Activated CD4-positive, alpha-beta T cell treated with anti-CD3 and anti-CD28 coated beads for 48 hours (primary cell): ENCODE data around the gene DHX35.
A peak's percentile ranks its signal among the peaks of the same experiment; 100 is the strongest.
"Not testable (repeated sequence)": the region's sequence is repeated elsewhere in the genome, so short reads cannot be mapped to it uniquely, and the experiment has no call there.

ENCODE experiments used
- DNase-seq: peaks from one replicate; pipeline ENCODE4 v3.0.0-alpha.2; 2020

DHX35 gene

DNA sequence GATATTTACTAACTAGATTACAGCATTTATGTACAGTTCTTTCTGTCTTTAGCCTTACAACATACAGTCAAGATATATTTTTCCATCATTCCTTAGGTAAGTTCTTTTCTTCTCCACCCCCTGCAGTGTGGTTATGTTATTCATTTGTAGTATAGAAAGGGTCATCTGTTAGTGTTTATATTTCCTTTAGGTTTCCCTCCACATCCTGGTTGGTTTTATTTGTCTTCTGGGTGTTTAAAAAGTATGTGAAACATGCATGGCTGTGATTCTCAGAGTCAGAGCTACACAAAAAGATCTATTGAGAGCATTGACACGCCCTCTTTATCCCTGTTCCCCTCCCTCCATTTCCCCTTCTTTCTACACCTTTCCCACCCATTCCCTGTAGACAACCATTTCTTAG is 20.1 kb downstream of the DHX35 start:
- DNase-seq: no peak

DNA sequence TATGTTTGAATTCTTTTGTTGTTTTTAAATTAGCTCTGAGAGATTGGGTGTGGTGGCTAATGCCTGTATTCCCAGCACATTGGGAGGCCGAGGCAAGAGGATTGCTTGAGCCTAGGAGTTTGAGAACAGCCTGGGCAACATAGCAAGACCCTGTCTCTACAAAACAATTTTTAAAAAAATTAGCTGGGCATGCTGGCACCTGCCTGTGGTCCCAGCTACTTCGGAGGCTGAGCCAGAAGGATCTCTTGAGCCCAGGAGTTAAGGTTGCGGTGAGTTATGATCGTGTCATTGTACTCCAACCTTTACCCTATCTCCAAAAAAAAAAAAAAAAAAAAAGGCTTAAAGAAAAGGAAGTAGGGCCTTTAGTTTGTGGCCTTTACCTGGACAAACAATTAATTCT is 22.9 kb downstream of the DHX35 start:
- no peak for DNase-seq

DNA sequence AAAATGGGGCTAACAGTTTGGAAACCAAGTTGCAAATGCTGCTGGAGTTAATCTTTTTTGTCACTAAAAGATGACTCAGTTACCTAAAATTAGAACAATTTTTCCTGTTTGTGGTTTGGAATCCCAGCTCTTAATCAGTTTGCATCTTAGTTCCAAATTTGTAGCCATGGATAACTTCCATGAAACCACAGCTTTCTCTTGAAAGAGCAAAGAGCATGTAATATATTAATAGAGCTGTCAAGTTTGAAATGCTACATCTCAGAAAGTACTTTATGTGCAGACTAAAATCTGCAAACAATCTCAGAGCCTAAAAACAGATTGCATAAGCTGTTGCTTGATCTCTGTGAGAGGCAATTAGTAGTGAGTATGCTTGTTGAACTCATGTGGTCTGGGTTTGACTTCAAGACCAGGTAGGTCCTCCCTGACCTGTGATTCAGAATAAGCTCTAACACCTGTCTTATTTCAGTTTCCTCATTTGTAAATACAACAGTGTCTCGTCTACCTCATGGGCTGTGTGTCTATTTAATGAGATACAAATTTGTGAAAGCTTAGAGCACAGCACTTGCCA is 23.5 kb downstream of the DHX35 start:
- DNase-seq: no peak

DNA sequence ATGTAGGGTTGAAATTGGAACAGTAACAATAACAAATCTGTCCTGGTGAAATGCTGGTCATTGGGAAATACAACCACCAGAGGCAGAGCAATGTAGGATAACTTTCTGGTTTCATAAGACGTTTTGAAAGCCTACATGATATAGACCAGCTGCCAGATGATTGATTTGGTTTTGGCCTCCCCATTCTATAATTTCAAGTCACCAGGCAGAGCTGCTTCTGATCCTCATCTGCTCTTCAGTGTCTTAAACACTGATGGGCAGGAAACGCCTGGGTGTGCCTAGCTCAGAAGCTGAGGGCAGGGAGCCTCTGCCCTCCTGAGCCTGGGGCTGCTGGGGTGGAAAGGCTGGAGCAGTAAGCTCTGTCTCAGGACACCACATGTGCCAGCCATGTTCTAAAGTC is 24.5 kb downstream of the DHX35 start:
- no peak for DNase-seq

DNA sequence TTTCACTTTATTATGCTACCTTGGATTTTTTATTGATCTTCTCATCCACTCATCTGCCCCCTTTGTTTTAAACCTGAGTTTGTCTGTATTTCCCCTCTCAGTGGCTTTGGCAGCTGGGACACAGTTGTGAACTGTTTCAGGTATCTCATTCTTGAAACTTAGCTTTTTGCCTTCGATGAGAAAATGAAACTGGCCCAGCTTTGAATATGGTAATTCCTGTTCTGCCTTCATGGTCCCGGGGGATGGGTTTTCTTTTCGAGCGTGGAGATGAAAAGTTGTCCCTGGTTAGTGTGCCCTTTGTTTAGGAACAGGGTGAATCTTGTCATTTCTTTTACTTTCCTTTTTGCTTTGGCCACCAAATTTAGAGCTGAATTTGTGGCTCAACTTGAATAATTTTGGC is 25.6 kb downstream of the DHX35 start:
- DNase-seq: no peak

DNA sequence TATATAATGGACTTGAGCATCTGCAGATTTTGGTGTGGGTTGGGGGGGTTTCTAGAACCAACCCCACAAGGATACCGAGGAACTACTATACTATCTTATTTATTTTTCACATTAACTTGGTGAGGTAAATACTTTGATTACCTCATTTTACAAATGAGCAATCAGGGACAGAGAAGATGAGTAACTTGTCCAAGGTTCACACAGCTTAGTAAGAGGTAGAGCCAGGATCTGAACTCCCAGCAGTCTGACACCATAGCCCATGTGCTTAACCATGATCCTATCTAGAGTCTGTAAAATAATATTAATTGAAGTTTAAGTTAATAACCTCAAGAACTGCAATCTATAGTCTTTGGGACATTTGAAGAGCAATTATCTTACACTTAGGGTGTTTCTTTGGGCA is 28.6 kb downstream of the DHX35 start:
- no peak for DNase-seq

DNA sequence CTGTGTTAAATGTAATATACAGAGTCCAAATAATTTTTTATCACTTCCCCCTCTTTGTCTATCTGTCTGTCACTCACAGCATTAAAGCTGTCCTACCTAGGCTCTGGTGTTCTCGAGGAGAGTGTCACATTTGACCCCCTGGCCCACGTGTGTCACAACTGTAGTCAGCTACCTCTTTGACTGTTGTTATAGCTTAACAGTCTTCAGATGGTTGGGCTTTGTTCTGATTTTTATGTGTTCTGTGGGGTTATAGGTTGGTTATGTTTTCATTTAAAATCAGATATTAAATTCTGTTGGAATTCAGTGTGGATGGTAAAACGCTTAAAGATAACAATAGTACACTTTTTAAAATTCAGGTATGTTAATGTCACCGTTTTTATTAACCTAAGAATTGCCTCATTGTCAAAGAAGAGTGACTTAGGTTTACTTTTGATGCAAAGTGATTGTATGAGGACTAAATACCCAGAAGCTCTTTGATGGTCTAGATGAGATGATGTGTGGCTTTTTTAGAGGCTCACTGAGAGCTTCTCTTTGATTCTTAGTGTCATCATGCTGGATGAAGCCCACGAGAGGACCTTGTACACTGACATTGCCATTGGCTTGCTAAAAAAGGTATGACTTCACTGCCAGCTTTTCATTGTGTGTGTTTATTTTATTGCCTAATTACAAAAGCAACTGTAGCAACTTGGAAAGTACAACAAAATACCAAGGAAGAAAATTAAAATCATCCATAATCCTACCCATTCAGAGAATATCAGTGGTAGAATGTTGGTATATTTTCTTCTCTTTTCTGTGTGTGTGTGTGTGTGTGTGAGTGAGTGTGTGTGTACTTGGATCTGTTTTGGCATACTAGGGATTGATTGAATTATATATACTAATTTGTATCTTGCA is 29.9 kb downstream of the DHX35 start:
- no peak for DNase-seq

- DNase-seq: no peak
Observed at GRCh38 chr20:38995536-38996044, 33.4 kb downstream of the DHX35 start.

DNA sequence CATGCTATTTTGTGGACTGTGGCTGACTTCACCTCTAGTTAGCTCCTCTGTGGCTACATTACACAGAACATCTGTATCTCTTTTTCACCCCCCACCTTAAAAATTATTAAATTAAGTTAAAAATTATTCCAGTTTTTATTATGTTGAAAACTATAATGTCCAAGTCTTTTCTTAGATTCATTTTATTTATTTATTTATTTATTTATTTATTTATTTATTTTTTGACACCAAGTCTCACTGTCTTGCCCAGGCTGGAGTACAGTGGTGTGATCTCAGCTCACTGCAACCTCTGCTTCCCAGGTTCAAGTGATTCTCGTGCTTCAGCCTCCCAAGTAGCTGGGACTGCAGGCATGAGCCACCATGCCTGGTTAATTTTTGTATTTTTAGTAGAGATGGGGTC is 34.7 kb downstream of the DHX35 start:
- DNase-seq: not testable (repeated sequence)

- DNase-seq: peak; percentile 76
Observed at GRCh38 chr20:38997622-38998021, 35.5 kb downstream of the DHX35 start.

DNA sequence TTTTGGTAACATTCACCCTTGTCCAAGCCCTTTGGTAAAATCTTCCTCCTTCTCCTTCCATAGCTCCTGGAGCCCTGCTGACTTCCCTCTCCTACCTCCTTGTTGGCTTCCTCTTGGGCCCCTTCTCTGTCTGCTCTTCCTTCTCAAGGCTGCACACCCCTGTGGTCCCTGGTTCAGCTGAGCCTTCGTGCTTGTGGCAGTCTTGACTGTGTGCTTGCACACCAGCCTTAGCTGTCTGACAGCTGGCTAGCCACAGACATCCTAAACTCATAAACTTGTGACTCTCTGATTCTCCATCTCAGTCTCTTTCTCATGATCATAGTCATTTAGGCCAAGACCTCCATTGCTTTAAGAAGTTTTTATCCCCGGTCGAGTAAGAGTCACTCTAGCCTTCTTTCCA is 37.1 kb downstream of the DHX35 start:
- DNase-seq: no peak

- no peak for DNase-seq
Observed at GRCh38 chr20:38999965-39000910, 38.1 kb downstream of the DHX35 start.

- DNase-seq: no peak
Observed at GRCh38 chr20:39004508-39004907, 42.4 kb downstream of the DHX35 start.

DNA sequence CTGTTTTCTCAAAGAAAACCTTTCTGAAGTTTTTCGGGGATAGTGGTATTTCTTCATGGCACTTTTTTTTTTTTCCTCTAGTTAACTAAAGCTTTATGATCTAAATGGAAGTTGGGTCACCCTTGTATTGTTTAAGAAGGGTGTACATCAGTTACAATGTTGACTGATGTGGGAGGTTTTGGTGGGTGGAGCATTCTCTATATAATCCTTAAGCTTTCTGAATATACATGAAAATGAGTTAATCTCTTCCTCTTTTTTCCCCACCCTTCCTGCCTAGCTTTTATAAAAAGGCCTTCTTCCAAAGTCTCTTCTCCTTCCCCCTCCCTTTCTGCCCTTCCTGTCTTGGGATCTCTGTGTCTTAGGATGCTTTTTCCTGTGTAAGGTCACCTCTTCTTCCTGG is 47.2 kb downstream of the DHX35 start:
- no peak for DNase-seq

GRCh38 chr20:39010496-39010895 is 48.4 kb downstream of the DHX35 start:
- no peak for DNase-seq

- no peak for DNase-seq
Observed at GRCh38 chr20:39013662-39014109, 51.5 kb downstream of the DHX35 start.

DNA sequence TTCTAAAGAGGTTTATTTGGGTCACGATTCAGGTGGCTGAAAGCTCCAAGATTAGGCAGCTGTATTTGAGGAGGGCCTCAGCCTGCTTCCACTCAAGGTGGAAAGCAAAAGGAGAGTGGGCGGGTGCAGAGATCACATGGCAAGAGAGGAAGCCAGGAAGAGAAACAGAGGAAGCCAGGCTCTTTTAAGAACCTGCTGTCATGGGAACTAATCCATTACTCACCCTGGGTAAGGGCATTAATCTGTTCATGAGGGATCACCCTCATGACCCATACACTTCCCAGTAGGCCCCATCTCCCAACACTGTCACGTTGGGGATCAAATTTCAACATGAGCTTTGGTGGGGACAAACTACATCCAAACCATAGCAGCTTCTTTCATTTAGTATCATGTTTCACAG is 53.9 kb downstream of the DHX35 start:
- DNase-seq: no peak

GRCh38 chr20:39016506-39016905 is 54.4 kb downstream of the DHX35 start:
- no peak for DNase-seq

DNA sequence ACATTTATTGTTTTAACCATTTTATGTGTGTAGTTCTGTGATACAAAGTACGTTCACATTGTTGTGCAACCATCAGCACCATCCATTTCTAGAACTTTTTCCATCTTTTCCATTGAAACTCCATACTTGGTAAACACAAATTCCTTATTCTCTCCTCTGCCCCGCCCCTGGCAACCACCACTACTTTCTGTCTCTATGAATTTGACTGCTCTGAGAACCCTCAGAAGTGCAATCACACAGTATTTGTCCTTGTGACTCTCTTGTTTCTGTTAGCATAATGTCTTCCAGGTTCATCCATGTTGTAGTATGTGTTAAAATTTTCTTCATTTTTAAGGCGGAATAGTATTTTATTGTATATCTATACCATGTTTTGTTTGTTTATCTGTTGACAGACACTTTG is 56.9 kb downstream of the DHX35 start:
- no peak for DNase-seq

- peak; percentile 64 for DNase-seq
Observed at GRCh38 chr20:39019805-39020325, 57.7 kb downstream of the DHX35 start.

- DNase-seq: no peak
Observed at GRCh38 chr20:39021748-39022147, 59.6 kb downstream of the DHX35 start.

DNA sequence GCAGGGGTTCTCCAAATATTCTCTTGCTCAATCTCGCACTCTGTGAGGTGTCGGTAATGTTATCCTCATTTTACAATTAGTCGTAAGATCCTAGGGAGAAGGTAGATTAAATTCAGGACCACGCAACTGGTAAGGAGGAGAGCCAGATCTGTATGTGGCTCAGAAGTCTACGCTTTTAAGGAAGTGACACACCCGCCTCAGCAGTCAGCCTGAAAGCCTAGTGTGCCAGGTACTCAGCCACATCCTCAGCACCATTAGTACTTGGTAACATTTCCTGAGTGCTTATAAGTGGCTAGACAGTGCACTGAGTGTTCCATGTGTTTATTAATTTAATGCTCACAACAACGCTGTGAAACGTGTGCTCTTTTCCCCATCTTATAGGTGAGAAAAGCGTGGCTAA is 63.7 kb downstream of the DHX35 start:
- no peak for DNase-seq

- DNase-seq: no peak
Observed at GRCh38 chr20:39029364-39029763, 67.2 kb downstream of the DHX35 start.
